ENCODE measurements around the gene IQCE. TPM values are rescaled to one million over a fixed set of nuclear protein-coding genes. Genes with fewer than 3 reads are reported as not detected.

Gene IQCE
- total and polyA plus RNA-seq, 10 of the 15 experiments (the other 5 are each of a cell fraction or from before 2014, with no cell fraction given), result 0.37 to 8.1 (median 3.7) TPM

GRCh38 chr7:2632733-2633537 lies 74.2 kb downstream of the IQCE start (continued):
- TF ChIP-seq IRF5 (IDR thresholded peaks at IDR 0.05; ENCODE audit: borderline replicate concordance) (no peak), CREM (IDR thresholded peaks at IDR 0.05; ENCODE audit: low read depth) (peak; percentile 54; the same call in 1 of the 2 replicates), MEF2B (IDR thresholded peaks at IDR 0.05; ENCODE audit: partially characterized antibody, poor library complexity, severe bottlenecking) (peak; percentile 86), CHD2 (IDR thresholded peaks at IDR 0.05; ENCODE audit: borderline replicate concordance, low read depth, low read length) (no peak), PAX5 (IDR thresholded peaks at IDR 0.05; ENCODE audit: borderline replicate concordance, low read depth, low read length) (peak; percentile 27; the same call in 1 of the 2 replicates), GATAD2B (conservative IDR thresholded peaks at IDR 0.05; ENCODE audit: low read depth) (peak; percentile 91), BMI1 (IDR thresholded peaks at IDR 0.05; ENCODE audit: borderline replicate concordance) (no peak), RFX5 (IDR thresholded peaks at IDR 0.05; ENCODE audit: low read depth, low read length) (no peak), ZNF24 (IDR thresholded peaks at IDR 0.05) (no peak), MTA2 (IDR thresholded peaks at IDR 0.05; ENCODE audit: low read depth) (no peak; the same call in 1 of the 2 replicates), NR2C2 (IDR thresholded peaks at IDR 0.05; ENCODE audit: borderline replicate concordance, control insufficient read depth, insufficient read length, low read depth) (no peak), YBX1 (IDR thresholded peaks at IDR 0.05) (no peak), CHD1 (IDR thresholded peaks at IDR 0.05; ENCODE audit: low read depth, low read length) (no peak), MAX (IDR thresholded peaks at IDR 0.05; ENCODE audit: low read depth, low read length) (no peak), DPF2 (IDR thresholded peaks at IDR 0.05) (peak; percentile 82), EED (IDR thresholded peaks at IDR 0.05; ENCODE audit: low read depth) (peak; percentile 34; the same call in 1 of the 2 replicates), RUNX3 (IDR thresholded peaks at IDR 0.05; ENCODE audit: low read length) (peak; percentile 70), NR2F1 (conservative IDR thresholded peaks at IDR 0.05) (no peak), ZNF274 (IDR thresholded peaks at IDR 0.05; ENCODE audit: insufficient read depth, insufficient read length) (no peak), RELA (IDR thresholded peaks at IDR 0.05; ENCODE audit: borderline replicate concordance, partially characterized antibody) (peak; percentile 73), STAT1 (conservative IDR thresholded peaks at IDR 0.05) (no peak), MXI1 (IDR thresholded peaks at IDR 0.05; ENCODE audit: low read depth, low read length) (no peak), PRDM15 (CRISPR knock-in tag; IDR thresholded peaks at IDR 0.05) (no peak), KLF5 (IDR thresholded peaks at IDR 0.05; ENCODE audit: partially characterized antibody) (no peak)
